GM18502 (cell line): ENCODE data around the gene TGFB3.
A peak's percentile ranks its signal among the peaks of the same experiment; 100 is the strongest.
"Not testable (repeated sequence)": the region's sequence is repeated elsewhere in the genome, so short reads cannot be mapped to it uniquely, and the experiment has no call there.

Experiments
- ATAC-seq: cut with Tn5 transposase; IDR thresholded peaks from one replicate; pipeline ENCODE4 v1.9.1; 2021; ENCODE audit warnings: mild to moderate bottlenecking; ENCODE audit not compliant: unreplicated experiment, poor library complexity

Gene TGFB3

DNA sequence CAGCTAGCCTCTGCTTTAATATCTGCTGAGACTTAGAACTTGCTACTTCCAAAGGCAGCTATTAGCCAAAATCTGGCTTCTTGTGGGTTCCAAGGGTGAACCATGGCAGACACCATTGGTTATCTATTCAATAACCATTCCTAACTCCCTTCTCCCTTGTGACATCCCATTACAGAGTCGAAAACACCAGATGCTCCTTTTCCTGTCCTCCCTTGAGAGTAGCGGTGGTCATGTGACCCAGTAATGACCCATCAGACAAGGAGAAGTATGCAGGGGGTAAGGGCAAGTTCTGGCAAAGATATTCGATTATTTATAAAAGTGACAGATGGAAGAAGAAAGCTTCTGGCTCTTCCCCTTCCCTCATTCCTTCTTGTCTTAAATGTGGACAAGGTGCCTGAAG, 20.1 kb downstream of the TGFB3 start:
- no peak for ATAC-seq

- peak; percentile 78 for ATAC-seq
These were observed 21.6 kb downstream of the TGFB3 start for GRCh38 chr14:75960231-75960630.

GRCh38 chr14:75959031-75959430, 22.8 kb downstream of the TGFB3 start:
- ATAC-seq: no peak

- no peak for ATAC-seq
These were observed 29.3 kb downstream of the TGFB3 start for GRCh38 chr14:75952489-75952888.

DNA sequence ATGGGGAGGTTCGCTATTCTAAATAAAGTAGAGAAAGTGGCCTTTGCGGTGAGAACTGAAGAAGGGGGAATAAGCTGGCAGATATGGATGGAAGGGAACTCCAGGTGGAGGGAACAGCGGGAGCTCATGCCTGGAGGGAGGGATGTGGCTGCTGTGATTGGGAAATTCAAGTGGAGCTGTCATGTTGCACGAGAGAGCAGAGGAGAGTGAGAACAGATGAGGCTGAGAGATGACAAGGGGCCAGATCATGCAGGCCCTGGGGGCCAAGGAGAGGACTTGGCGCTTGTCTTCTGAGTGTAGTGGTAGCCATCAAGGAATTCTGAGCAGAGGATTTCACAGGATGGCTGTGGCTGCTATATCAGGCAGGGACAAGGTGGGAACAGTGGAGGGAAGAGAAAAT, 35.0 kb downstream of the TGFB3 start:
- no peak for ATAC-seq

DNA sequence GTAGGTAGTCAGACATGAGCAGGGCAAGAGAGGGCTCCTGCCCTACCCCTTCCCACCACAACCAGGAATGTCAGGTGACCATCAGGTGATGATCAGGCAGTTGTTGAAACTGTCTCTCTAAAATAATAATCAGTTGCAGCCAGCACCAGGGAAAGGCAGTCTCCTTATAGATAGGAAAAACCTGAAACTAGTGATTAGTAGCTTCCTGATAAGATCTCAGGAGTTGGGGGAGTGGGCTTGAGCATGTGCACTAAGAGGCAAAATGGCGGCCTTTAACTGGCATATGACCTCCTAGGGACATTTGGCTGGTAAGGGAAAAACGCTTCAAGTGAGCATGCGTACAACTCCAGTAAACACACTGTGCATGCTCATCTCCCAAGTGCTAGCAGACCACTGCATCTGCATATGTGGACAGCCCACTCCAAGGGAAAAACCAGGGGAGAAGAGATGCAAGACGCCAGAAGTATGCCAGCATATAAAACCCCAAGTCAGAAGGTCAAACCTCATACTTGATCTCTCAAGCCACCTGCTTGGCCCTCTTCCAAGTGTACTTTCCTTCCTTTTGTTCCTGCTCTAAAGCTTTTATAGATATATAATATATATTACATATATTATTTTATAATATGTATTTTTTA, 37.1 kb downstream of the TGFB3 start:
- ATAC-seq: no peak

DNA sequence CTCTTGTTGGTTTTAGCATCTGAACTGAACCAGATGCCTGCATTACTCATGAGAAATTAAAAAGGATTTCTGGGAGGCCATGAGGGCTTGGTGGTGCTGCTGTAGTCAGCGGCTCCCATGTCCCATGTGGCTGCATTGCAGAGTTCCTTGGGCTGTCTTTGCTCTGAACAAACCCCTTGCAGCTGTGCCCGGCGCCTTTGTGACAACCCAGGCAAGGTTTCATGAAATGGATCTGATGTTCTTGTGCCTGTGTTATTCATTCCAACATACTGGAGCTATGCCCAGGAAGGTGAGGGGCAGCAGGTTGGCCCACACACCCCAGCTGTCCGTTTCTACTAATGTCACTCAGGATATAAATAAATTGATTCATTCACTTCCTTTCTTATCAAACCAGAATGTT, 40.8 kb downstream of the TGFB3 start:
- ATAC-seq: no peak

GRCh38 chr14:75939200-75939599, 42.6 kb downstream of the TGFB3 start:
- no peak for ATAC-seq

DNA sequence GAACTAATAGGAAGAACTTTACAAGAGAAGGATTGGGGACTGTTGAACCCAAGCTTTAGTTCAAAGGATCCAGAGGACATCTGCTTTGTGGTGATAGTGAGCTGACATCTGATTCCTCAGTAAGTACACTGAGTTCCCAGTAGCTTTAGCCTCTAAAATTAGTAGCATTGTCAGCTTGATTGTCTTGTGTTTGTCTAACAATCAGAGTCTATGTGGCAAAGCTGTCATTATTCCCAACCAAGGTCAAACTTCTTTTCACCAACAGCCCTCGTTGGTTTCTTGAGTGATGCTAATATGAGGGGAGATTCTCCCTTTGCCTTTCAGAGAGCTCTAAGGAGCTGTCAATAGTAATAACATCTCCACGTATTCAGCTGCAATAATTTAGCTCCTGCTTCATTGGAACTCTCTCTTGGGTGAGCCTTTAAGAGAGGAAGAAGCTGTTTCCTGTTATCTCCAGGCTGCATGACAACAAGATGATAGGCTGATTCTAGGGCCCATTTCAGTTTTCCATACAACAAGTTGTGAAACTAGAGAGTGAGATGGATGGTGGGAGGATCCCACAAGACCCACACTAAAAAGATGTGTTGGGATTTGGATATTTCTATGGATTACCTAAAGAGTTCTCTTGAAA, 46.7 kb downstream of the TGFB3 start:
- ATAC-seq: no peak

DNA sequence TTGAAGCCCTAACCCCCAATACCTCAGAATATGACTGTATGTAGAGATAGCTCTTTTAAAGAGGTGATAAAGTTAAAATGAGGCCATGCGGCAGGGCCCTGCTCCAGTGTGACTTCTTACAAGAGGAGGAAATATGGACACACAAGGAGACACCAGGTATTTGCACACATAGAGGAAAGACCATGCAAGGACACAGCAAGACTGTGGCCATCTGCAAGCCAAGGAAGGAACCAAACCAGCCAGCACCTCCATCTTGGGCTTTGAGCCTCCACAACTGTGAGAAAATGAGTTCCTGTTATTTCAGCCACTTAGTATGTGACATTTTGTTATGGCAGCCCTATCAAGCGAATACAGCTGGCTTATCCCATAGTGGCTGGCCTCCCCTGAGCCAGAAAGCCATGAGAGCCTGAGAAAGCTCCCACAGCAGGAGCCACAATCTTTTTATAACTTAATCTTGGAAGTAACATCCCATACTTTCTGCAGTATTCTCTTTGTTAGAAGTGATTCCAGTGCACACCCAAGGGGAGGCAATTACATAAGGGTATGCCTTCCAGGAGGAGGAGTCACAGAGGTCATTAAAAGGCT, 48.0 kb downstream of the TGFB3 start:
- ATAC-seq: no peak

GRCh38 chr14:75928690-75929181, 53.1 kb downstream of the TGFB3 start:
- no peak for ATAC-seq

DNA sequence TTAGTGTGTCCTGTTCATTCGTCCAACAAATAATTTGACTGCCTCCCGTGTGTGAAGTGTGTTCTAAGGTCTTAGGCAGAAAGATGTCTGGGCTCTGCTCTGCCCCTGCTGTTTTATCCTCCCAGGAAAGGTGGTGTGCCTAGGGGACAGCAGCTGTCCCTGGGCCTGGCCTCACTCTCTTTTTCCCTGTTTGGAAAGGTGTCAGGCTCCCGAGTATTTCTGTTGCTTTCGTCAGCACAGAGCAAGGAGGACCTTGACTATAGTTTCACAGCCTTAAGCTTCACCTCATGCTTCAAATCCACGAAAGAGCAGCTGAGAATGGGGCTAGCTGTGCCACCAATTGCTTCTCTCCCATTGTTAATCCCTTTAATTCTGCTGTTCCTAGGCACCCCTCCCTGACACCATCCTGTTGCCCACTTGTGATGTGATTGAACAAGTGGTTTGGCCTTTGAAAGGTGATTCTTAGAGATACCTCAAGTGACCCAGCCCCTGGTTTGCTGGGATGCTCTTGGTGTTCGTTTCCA, 54.2 kb downstream of the TGFB3 start:
- ATAC-seq: no peak

- no peak for ATAC-seq
These were observed 55.2 kb downstream of the TGFB3 start for GRCh38 chr14:75926431-75927115.

DNA sequence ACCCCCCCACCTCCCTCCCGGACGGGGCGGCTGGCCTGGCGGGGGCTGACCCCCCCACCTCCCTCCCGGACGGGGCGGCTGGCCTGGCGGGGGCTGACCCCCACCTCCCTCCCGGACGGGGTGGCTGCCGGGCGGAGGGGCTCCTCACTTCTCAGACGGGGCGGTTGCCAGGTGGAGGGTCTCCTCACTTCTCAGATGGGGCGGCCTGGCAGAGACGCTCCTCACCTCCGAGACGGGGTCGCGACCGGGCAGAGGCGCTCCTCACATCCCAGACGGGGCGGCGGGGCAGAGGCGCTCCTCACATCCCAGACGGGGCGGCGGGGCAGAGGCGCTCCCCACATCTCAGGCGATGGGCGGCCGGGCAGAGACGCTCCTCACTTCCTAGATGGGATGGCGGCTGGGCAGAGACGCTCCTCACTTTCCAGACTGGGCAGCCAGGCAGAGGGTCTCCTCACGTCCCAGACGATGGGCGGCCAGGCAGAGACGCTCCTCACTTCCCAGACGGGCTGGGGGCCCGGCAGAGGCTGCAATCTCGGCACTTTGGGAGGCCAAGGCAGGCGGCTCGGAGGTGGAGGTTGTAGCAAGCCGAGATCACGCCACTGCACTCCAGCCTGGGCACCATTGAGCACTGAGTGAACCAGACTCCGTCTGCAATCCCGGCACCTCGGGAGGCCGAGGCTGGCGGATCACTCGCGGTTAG, 56.5 kb downstream of the TGFB3 start:
- ATAC-seq: not testable (repeated sequence)

DNA sequence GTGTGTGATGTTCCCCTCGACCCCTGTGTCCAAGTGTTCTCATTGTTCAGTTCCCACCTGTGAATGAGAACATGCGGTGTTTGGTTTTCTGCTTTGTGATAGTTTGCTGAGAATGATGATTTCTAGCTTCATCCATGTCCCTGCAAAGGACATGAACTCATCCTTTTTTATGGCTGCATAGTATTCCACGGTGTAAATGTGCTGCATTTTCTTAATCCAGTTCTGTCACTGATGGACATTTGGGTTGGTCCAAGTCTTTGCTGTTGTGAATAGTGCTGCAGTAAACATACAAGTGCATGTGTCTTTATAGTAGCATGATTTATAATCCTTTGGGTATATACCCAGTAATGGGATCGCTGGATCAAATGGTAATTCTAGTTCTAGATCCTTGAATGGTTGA, 61.4 kb downstream of the TGFB3 start:
- not testable (repeated sequence) for ATAC-seq

DNA sequence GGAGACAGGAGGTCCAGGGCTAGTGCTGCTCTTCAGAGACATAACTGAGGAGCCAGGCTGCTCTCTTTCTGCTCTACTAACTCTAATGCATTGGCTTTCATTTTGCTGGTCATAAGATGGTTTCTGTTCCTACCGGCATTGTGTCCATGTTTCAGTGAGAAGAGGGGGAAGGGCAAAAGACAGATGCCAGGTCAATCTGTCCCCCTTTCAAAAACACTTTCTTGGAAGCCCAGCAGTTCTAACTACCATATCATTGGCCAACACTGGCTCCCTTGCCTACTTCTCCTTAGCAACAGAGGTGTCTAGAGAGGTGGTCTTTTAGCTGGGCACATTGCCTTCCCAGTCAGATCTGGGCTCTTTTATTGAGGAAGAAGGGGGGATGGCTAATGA, 63.9 kb downstream of the TGFB3 start:
- ATAC-seq: no peak

GRCh38 chr14:75917322-75917945, 64.4 kb downstream of the TGFB3 start:
- ATAC-seq: no peak

DNA sequence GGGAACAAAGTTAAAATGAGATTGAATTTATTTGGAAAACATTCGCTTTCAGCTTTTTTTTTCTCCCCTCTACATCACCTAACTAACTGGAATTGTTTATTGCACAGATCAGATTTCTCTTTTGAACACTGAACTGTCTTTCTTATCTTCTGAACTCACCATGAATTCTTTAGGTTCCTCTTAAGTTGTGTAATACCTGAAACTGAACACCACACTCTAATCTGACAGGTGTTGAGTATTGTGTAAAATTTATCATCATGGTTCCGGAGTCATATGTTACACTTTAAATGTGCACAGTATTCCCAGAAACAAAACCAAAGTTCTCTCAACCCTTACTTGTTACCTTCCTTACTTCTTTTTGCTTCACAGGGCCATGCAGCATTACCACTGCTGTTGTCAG, 66.8 kb downstream of the TGFB3 start:
- ATAC-seq: no peak

GRCh38 chr14:75913183-75913582, 68.6 kb downstream of the TGFB3 start:
- ATAC-seq: no peak

GRCh38 chr14:75911883-75912282, 69.9 kb downstream of the TGFB3 start:
- no peak for ATAC-seq
